Muscle layer of colon (tissue), 2 donors: ENCODE results near the gene INCA1.
A peak's percentile ranks its signal among the peaks of the same experiment; 100 is the strongest.

Source experiments
- H3K27ac ChIP-seq: one replicate; pipeline ENCODE4 v1.7.0; 2013; ENCODE audit warnings: low read depth, mild to moderate bottlenecking, low read length, moderate library complexity
- H3K27me3 ChIP-seq, 2 donors: one replicate each; pipeline ENCODE4 v1.7.0; 2013; ENCODE audit warnings: low read length in 2 of 2, mild to moderate bottlenecking in 2 of 2; ENCODE audit not compliant: insufficient read depth in 2 of 2, control insufficient read depth in 1 of 2
- H3K36me3 ChIP-seq: one replicate; pipeline ENCODE4 v1.7.0; 2013; ENCODE audit warnings: mild to moderate bottlenecking, low read length; ENCODE audit not compliant: insufficient read depth
- H3K4me1 ChIP-seq: one replicate; pipeline ENCODE4 v1.7.0; 2013; ENCODE audit warnings: mild to moderate bottlenecking, low read length; ENCODE audit not compliant: insufficient read depth
- H3K4me3 ChIP-seq, 2 donors: one replicate each; pipeline ENCODE4 v1.7.0; 2013; ENCODE audit warnings: low read length in 2 of 2, low read depth in 1 of 2, mild to moderate bottlenecking in 1 of 2, moderate library complexity in 1 of 2
- H3K9ac ChIP-seq: one replicate; pipeline ENCODE4 v1.7.0; 2013; ENCODE audit warnings: low read length
- H3K9me3 ChIP-seq: one replicate; pipeline ENCODE4 v1.7.0; 2013; ENCODE audit warnings: mild to moderate bottlenecking, low read length
- donor health status: abdominal sarcoma.
- donor health status: Adenocarcinoma of cecum.

The INCA1 gene

DNA sequence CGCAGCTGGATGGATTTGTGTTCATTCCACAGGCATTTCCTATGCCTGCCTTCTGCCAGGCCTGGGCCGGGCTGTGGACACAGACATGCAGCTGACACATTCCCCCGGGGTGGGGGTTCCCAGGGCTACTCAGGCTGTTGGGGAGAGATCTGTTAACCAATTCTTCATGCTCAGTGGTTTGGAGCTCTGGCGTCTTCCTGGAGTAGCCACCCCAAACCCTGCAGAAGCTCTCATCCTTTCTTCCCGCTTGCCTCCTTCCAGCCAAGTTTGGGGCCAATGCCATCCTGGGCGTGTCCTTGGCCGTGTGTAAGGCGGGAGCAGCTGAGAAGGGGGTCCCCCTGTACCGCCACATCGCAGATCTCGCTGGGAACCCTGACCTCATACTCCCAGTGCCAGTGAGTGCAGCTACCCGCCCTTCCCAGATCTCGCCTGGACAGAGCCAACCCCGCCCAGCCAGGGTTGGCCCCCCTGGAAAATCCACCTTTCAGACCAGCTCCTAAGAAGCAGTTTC, 43.8 kb downstream of the INCA1 start:
- Histone ChIP-seq H3K27me3 (no peaks in the 10 kb centered on the region), H3K4me1 (peaks cover 13% of the 10 kb centered on the region), H3K27ac (no peak overlapping the region), H3K9ac (no peak overlapping the region), H3K36me3 (peaks cover 6% of the 10 kb centered on the region), H3K9me3 (no peaks in the 10 kb centered on the region), H3K4me3 (no peak overlapping the region)

DNA sequence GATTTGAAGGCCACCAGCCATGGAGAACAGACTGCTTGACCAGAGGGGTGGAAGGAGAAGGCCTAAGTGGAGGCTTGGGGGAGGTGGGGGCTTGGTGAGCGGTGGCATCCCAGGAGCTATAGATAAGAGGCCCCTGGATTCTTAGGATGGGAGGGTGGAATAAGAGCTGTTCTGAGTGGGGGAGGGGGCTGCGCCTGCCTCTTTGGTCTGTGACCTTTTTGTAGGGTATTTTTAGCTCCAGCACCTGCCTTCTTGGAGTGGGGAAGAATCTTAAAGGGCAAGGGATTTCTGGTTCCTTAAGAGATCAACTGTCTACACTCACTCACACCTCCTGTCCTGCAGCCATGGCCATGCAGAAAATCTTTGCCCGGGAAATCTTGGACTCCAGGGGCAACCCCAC, 45.8 kb downstream of the INCA1 start:
- peaks cover 4% of the 10 kb centered on the region for H3K36me3 ChIP-seq
- no peak overlapping the region for H3K9ac ChIP-seq
- H3K9me3 ChIP-seq = no peaks in the 10 kb centered on the region
- no peaks in the 10 kb centered on the region for H3K27me3 ChIP-seq
- H3K4me3 ChIP-seq = no peak overlapping the region
- peak overlapping the region; percentile 72 for H3K27ac ChIP-seq
- H3K4me1 ChIP-seq = peaks cover 17% of the 10 kb centered on the region

DNA sequence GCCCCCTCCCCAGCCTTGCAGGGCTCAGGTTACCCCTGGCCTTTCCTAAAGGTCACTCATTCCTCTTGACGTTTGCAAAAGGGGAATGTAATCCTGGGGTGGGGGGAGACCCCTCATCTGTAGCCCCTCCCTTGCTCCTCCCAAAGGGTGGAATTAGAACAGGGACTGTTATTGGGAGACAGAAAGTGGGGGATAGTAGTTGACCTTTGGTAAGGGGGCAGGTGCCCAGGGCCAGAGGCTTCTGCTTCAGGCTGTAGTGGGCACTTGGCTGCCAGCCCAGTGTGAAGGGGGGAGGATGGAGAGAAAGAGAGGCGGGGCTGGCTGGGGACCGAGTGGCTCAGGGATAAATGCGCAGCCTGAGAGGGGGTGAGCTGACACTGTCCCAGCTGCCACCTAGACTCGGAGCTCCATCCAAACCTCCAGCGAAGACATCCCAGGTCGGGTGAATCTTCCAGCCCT, 46.5 kb downstream of the INCA1 start, which contains the start of gene ENO3:
Gene ENO3, plus strand, starts transcription at position 374 of the 459 bp plus-strand sequence. CDS start 711 bp downstream, outside the sequence.
- H3K4me1 ChIP-seq = peaks cover 24% of the 10 kb centered on the region
- H3K27me3 ChIP-seq = no peaks in the 10 kb centered on the region
- H3K27ac ChIP-seq = peak within 1 kb of the TSS; percentile 72
- peak within 1 kb of the TSS; percentile 21 for H3K9ac ChIP-seq
- H3K4me3 ChIP-seq = peak within 1 kb of the TSS; percentile 23 to 57
- H3K9me3 ChIP-seq = no peaks in the 10 kb centered on the region
- peaks cover 10% of the 10 kb centered on the region for H3K36me3 ChIP-seq

DNA sequence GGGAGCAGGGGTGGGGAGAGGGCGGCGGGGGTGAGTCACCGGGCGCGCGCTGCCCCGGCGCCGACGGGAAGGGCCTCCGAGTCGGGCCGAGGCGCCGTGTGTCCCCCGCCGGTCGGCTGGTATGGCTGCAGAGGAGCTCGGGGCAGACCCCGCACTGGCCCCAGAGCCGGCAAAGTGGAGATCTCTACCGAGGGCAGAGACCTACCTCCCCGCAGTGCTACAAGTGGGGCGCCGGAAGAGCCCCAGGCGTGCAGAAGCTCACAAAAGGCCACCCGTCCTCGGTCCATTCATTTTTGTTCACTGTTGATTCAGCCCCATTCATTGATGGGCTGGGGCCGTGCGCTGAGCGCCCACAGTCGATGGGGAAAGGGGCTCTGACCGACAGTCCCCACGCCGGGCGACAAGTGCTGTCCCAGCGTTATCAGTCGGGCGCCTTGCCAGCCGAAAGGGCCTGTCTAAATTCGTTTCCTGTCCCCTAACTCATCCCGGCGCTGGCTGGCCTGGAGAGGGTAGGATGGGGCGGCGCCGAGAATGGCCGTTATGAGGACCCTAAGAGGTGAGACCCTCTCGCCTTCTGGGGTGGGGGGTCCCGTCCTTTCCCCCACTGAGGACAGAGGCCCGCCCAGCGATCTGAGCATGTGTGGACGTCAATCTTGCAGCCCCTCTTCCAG, 47.1 kb downstream of the INCA1 start:
- Histone ChIP-seq H3K9ac (peak overlapping the region; percentile 21), H3K4me1 (peaks cover 29% of the 10 kb centered on the region), H3K27me3 (no peaks in the 10 kb centered on the region)

DNA sequence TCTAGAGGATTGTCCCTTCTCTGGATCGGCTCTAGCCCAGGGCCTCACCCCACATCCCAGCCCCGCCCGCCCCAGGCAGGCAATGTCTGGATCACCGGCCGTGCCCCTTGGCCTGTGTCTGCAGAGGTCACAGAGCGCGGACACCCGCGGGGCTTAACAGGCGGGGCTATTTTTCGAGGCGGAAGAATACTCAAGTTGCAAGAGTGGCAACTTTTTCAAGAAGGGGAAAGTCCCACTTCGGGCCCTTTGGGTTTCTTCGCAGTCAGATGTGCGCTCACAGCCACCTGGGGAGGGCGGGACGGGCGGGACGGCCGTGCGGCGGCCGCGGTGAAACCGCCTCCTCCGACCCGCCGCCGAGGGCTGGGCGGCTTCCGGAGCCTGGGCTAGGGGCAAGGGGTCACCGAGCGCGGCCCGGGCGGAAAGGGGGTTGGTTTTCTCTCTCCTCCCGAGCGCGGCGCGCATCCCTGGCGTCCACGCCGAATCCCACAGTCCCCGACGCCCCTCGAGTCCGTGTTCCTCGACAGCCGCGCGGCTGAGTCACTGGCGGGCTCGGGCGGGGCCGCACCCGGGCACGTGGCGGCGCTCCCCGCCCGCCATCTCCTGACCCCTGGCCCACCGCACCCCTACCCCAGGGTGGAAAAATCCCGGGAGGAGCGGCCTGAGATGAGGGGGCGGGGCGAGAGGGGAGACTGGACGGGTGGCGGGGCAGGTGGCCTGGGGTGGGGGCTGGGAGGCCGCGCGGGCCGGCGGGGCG, 47.8 kb downstream of the INCA1 start:
- Histone ChIP-seq H3K27ac (peak overlapping the region; percentile 98), H3K9me3 (no peaks in the 10 kb centered on the region), H3K4me3 (peak overlapping the region; percentile 72 to 95), H3K4me1 (peaks cover 37% of the 10 kb centered on the region), H3K9ac (peak overlapping the region; percentile 53), H3K27me3 (no peaks in the 10 kb centered on the region), H3K36me3 (peaks cover 23% of the 10 kb centered on the region)

More for the DNA sequence above, 47.1 kb downstream of the INCA1 start:
- H3K9me3 ChIP-seq = no peaks in the 10 kb centered on the region
- H3K4me3 ChIP-seq = peak overlapping the region; percentile 23 to 57
- H3K36me3 ChIP-seq = peaks cover 16% of the 10 kb centered on the region
- peak overlapping the region; percentile 72 for H3K27ac ChIP-seq

DNA sequence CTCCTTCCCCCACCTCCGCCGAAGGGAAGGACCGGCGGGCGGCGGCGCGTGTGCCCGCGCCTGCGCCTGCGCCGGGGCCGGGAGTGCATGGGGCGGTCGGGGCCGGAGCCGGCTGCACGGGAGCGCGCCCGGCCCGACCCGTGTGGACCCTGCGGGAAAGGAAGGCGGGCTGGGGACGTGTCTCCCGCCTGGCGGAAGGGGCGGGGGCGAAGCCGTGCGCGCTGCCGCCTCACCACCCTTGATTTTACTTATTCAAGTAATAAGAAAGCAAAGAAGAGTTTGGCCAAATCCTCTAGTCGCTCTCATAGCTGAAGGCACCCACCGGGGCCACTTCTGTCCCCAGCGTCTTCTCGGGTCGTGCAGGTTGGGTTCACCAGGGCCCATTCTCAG, 48.4 kb downstream of the INCA1 start:
- peaks cover 29% of the 10 kb centered on the region for H3K36me3 ChIP-seq
- peak overlapping the region; percentile 72 to 95 for H3K4me3 ChIP-seq
- H3K9me3 ChIP-seq = no peaks in the 10 kb centered on the region
- peak overlapping the region; percentile 53 for H3K9ac ChIP-seq
- peak overlapping the region; percentile 98 for H3K27ac ChIP-seq
- H3K27me3 ChIP-seq = no peaks in the 10 kb centered on the region
- H3K4me1 ChIP-seq = peaks cover 42% of the 10 kb centered on the region

DNA sequence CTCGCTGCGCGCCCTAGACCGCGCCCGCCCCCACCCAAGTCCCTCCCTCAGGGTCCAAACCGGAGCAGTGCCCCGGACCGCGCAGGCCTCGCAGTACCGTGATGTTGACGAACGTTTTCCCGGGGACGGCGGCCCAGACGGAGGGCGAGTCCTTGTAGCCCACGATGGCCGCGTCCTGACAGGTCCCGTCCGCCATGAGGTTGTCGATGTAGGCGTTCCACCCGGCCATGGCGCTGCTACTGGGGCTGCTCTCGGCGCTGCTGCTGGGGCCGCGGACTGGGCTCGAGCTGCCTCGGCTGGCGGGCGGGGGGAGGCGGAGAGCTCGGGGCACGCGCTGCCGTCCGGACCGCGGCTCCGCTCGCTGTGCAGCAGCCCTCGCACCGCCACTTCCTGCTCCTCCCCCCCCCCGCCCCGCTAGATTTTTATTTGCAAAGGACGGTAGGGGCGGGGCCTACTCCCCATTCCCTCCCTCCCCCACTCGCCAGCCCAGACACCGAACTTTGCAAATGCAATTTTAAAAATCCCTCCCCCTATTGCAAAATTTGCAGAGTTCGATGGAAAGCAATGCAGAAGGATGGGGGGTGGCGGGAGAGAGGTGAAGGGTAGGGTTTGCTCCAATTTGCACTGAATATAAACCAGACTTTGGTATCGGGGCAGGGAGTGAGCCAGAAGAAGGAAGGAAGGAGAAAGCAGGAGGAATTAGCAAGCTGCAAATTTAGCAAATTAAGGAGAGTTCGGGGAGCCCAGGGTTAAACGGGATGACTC, 49.0 kb downstream of the INCA1 start, which contains the start of gene PFN1:
Gene PFN1, minus strand, starts transcription at position 365 of the 765 bp plus-strand sequence. Its CDS starts 136 bp downstream, at position 229.
- Histone ChIP-seq H3K27ac (peak within 1 kb of the TSS; percentile 100), H3K9ac (peak within 1 kb of the TSS; percentile 86), H3K4me3 (peak within 1 kb of the TSS; percentile 72 to 95), H3K9me3 (no peaks in the 10 kb centered on the region), H3K4me1 (peaks cover 48% of the 10 kb centered on the region), H3K27me3 (no peaks in the 10 kb centered on the region), H3K36me3 (peaks cover 35% of the 10 kb centered on the region)

DNA sequence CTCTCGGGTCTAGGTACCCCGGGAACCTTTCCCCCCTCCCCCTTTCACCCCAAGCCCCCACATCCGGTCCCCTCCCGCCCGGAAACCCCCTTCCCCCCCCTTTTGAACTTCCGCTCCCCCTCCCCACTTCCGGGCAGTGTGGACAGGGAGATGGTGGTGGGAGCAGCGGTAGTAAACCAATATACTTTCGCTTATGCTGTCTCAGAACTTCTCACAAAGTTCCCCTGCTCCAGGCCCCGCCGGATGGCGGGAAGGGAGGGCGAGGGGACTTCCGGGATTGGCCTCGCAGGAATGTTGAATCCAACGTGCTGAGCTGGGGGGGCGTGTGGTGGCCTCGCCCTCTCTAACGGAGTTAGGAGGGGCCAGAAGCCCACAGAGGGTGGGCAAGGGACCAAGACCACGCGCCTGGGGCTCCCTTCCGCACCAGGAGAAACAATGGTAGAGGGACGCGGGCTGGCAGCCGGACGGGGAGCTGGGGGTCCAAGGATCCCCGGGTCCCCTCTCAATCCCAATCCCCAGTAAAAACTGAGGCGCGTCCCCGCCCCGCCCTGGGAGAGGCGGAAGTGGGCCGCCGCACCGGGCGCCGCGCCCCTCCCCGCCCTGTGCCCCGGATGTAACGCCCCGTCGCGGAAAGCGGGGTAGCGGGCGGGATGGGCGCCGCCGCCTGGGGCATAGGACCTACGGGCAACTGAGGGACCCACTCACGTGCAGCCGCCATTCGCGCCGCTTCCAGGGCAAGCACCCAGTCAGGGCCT, 49.7 kb downstream of the INCA1 start:
- peaks cover 52% of the 10 kb centered on the region for H3K4me1 ChIP-seq

DNA sequence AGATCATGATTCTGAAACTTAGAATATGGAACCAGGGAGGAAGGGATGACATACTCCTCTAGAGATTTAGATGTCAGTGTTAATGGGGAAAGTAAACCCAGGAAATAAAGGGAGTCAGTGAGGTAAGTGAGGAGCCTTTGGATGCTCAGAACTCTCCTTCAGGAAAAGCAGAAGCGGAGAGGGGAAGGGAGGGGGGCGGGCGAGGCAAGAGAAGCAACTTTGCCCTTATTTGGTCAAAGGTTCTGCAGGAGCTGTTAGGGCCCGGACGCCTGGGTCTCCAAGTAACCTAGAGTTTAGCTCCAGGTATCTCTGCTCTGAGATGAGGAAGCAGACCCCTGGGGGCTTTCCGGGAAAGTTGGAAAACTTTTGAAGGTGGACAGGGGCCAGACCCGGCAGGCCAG, 50.3 kb downstream of the INCA1 start:
- peak overlapping the region; percentile 88 for H3K27ac ChIP-seq
- H3K4me1 ChIP-seq = peaks cover 57% of the 10 kb centered on the region
- H3K4me3 ChIP-seq = peak overlapping the region; percentile 37 to 72
- H3K27me3 ChIP-seq = no peaks in the 10 kb centered on the region
- no peaks in the 10 kb centered on the region for H3K9me3 ChIP-seq
- H3K9ac ChIP-seq = peak overlapping the region; percentile 86
- peaks cover 48% of the 10 kb centered on the region for H3K36me3 ChIP-seq

More for the DNA sequence above, 49.7 kb downstream of the INCA1 start:
- Histone ChIP-seq H3K4me3 (peak overlapping the region; percentile 72 to 95), H3K27ac (peak overlapping the region; percentile 100), H3K9ac (peak overlapping the region; percentile 86), H3K36me3 (peaks cover 42% of the 10 kb centered on the region), H3K9me3 (no peaks in the 10 kb centered on the region), H3K27me3 (no peaks in the 10 kb centered on the region)

DNA sequence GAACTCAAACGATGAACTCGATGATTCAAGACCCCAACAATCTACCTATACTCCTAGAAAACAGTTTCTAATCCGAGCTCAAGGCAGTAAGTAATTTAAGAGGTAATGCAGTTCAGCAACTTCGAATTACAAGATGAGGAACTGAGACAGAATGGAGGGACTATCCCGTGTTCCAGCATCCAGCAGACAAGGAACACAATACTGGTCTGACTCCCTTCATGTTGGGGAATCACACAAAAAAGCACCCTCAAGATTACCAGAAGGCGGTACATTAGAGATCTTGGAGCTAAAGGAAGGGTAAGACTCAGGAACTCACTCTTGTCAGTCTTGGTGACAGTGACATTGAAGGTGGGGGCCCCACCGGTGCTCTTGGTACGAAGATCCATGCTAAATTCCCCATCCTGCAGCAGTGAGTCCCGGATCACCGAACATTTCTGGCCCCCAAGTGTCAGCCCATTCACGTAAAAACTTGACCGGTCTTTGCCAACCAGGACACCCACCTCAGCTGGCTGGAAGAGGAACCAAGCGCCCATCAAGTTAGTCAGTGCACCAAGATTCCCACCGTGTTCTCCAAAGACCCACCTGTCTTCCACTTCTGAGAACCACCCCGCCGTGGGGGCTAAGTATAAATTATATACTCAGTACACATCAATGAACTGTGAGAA, 50.9 kb downstream of the INCA1 start:
- H3K4me3 ChIP-seq = peak overlapping the region; percentile 37 to 72
- H3K27me3 ChIP-seq = no peaks in the 10 kb centered on the region
- H3K36me3 ChIP-seq = peaks cover 48% of the 10 kb centered on the region
- no peaks in the 10 kb centered on the region for H3K9me3 ChIP-seq
- H3K4me1 ChIP-seq = peaks cover 63% of the 10 kb centered on the region
- H3K9ac ChIP-seq = peak overlapping the region; percentile 86
- peak overlapping the region; percentile 88 for H3K27ac ChIP-seq
